BLaER1 treated with 17β-estradiol and CSF1 and Interleukin-3, amounts not matched to agents 10 nM and 100 nM (cell line): ENCODE data around the gene ZNF423.

ENCODE experiments used
- H3K27ac ChIP-seq, 11 experiments: shearing (Covaris generic); formaldehyde crosslinking; 2 replicates each; pipeline ENCODE4 v1.8.1; 2022
- H3K27me3 ChIP-seq, 11 experiments: shearing (Covaris generic); formaldehyde crosslinking; 2 replicates each; pipeline ENCODE4 v1.8.1; 2022
- H3K36me3 ChIP-seq, 11 experiments: shearing (Covaris generic); formaldehyde crosslinking; 2 replicates each; pipeline ENCODE4 v1.8.1; 2022
- H3K4me1 ChIP-seq, 10 experiments: shearing (Covaris generic); formaldehyde crosslinking; 2 replicates each; pipeline ENCODE4 v1.8.1; 2022
- H3K4me2 ChIP-seq, 11 experiments: shearing (Covaris generic); formaldehyde crosslinking; 2 replicates each; pipeline ENCODE4 v1.8.1; 2022
- H3K4me3 ChIP-seq, 10 experiments: shearing (Covaris generic); formaldehyde crosslinking; 2 replicates each; pipeline ENCODE4 v1.8.1; 2022
- H3K9ac ChIP-seq, 11 experiments: shearing (Covaris generic); formaldehyde crosslinking; 2 replicates each; pipeline ENCODE4 v1.8.1; 2022
- H3K9me3 ChIP-seq, 11 experiments: shearing (Covaris generic); formaldehyde crosslinking; replicated peaks in 1 of 11; 2 replicates each; pipeline ENCODE4 v1.8.1; 2022
- H4K20me1 ChIP-seq, 11 experiments: shearing (Covaris generic); formaldehyde crosslinking; 2 replicates each; pipeline ENCODE4 v1.8.1; 2022
- Cebpa-rat ChIP-seq, 11 experiments: shearing (Covaris generic); IDR thresholded peaks; 2 replicates each; pipeline ENCODE4 v1.8.1; 2022

ZNF423 gene

DNA sequence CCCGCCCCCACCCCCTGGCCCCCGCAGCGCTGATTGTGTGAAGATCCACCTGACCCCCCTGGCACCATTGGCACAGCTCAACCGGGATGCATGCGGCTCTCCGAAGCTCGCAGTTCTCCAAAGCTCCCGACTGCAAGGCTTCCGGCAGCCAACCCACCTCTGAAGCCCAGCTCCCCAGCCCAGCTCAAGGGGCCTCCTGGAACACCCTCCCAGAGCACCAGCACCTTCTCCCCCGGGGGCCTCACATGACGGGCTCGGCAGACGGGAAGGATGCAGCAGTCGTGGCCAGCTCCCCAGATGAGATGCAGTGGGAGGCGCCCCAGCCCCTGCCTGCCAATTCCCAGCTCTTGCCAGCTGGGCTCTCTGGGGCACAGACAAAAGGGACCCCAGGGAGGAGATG is 215.3 kb downstream of the ZNF423 start:
- H3K4me1 ChIP-seq = peaks cover 23 to 88% (median 85%) of the 10 kb centered on the region in 10 experiments
- peak overlapping the region in 6 of 11 experiments; percentile 2 to 74 (median 54); a peak in 8 of 22 replicates for H3K9ac ChIP-seq
- H3K27me3 ChIP-seq = peaks cover 0 to 31% (median 0%) of the 10 kb centered on the region in 11 experiments; a peak in 6 of 22 replicates

DNA sequence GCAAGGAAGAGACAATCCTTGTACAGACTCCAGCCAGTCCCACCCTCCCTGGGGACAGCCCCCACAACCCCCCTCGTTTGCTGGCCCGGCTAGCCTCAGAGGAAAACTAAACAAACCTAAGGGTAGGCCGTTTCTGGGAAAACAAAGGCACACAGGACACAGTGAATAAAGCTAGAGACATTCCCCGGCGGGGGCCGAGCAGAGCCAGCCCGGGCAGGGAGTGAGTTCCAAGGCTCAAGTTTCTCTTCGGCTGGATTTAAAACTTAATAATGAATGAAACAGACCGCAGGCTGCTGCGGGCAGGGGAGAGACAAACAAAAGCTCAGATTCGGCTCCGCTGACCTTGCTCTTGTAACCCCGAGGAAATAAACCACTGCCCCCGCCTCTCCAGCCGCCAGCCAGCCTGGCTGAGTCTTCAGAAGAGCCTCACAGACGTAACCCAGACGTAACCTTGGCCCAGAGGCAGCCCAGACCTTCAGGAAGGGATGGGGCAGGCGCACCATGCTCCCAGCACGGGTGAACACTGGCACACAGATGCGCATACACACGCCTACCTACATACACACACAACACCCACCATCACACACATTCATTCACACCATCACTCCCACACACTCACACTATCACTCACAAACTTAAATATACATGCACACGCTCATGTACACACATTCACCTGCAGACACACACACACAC is 216.0 kb downstream of the ZNF423 start:
- Histone ChIP-seq H3K4me2 (peak overlapping the region; percentile 46 to 97 (median 90)), H3K9ac (peak overlapping the region in 7 of 11 experiments; percentile 3 to 73 (median 61); a peak in 10 of 22 replicates), H4K20me1 (peaks cover 0 to 25% (median 0%) of the 10 kb centered on the region in 11 experiments; a peak in 4 of 22 replicates), H3K4me1 (peaks cover 23 to 95% (median 92%) of the 10 kb centered on the region in 10 experiments), H3K9me3 (peaks cover 0 to 8% (median 3%) of the 10 kb centered on the region in 11 experiments; a peak in 14 of 22 replicates), H3K27me3 (peaks cover 0 to 31% (median 0%) of the 10 kb centered on the region in 11 experiments; a peak in 6 of 22 replicates), H3K27ac (peak overlapping the region in 6 of 11 experiments; percentile 12 to 80 (median 74); a peak in 10 of 22 replicates), H3K36me3 (peaks cover 0 to 34% (median 26%) of the 10 kb centered on the region in 11 experiments; a peak in 17 of 22 replicates), H3K4me3 (peak overlapping the region in 2 of 10 experiments; percentile 40 to 52; a peak in 4 of 20 replicates)
- TF ChIP-seq Cebpa-rat (IDR thresholded peaks at IDR 0.05) = no peak

More for the DNA sequence above, 215.3 kb downstream of the ZNF423 start:
- Histone ChIP-seq H3K27ac (peak overlapping the region in 5 of 11 experiments; percentile 2 to 78 (median 71); a peak in 8 of 22 replicates), H3K9me3 (peaks cover 6 to 15% (median 9%) of the 10 kb centered on the region in 11 experiments), H3K36me3 (peaks cover 0 to 35% (median 27%) of the 10 kb centered on the region in 11 experiments; a peak in 17 of 22 replicates), H4K20me1 (peaks cover 0 to 25% (median 0%) of the 10 kb centered on the region in 11 experiments; a peak in 4 of 22 replicates), H3K4me2 (peak overlapping the region; percentile 51 to 97 (median 90)), H3K4me3 (peak overlapping the region in 3 of 10 experiments; percentile 1 to 52 (median 40); a peak in 4 of 20 replicates)
- TF ChIP-seq Cebpa-rat (IDR thresholded peaks at IDR 0.05) = no peak

- peaks cover 0 to 25% (median 0%) of the 10 kb centered on the region in 11 experiments; a peak in 4 of 22 replicates for H4K20me1 ChIP-seq
- peak overlapping the region in 5 of 11 experiments; percentile 46 to 73 (median 70); a peak in 9 of 22 replicates for H3K9ac ChIP-seq
- H3K4me2 ChIP-seq = peak overlapping the region; percentile 46 to 97 (median 90)
- peak overlapping the region in 5 of 11 experiments; percentile 15 to 80 (median 75); a peak in 9 of 22 replicates for H3K27ac ChIP-seq
- peaks cover 0 to 5% (median 0%) of the 10 kb centered on the region in 11 experiments; a peak in 2 of 22 replicates for H3K9me3 ChIP-seq
- H3K4me1 ChIP-seq = peaks cover 23 to 100% (median 99%) of the 10 kb centered on the region in 10 experiments
- H3K4me3 ChIP-seq = peak overlapping the region in 2 of 10 experiments; percentile 18 to 52; a peak in 1 of 20 replicates
- H3K27me3 ChIP-seq = peaks cover 0 to 31% (median 0%) of the 10 kb centered on the region in 11 experiments; a peak in 6 of 22 replicates
- TF ChIP-seq Cebpa-rat (IDR thresholded peaks at IDR 0.05) = peak in 7 of 11 experiments; percentile 46 to 96 (median 73); a peak in 11 of 22 replicates
- H3K36me3 ChIP-seq = peaks cover 0 to 34% (median 26%) of the 10 kb centered on the region in 11 experiments; a peak in 17 of 22 replicates
Observed at GRCh38 chr16:49638673-49639610, 217.0 kb downstream of the ZNF423 start.

DNA sequence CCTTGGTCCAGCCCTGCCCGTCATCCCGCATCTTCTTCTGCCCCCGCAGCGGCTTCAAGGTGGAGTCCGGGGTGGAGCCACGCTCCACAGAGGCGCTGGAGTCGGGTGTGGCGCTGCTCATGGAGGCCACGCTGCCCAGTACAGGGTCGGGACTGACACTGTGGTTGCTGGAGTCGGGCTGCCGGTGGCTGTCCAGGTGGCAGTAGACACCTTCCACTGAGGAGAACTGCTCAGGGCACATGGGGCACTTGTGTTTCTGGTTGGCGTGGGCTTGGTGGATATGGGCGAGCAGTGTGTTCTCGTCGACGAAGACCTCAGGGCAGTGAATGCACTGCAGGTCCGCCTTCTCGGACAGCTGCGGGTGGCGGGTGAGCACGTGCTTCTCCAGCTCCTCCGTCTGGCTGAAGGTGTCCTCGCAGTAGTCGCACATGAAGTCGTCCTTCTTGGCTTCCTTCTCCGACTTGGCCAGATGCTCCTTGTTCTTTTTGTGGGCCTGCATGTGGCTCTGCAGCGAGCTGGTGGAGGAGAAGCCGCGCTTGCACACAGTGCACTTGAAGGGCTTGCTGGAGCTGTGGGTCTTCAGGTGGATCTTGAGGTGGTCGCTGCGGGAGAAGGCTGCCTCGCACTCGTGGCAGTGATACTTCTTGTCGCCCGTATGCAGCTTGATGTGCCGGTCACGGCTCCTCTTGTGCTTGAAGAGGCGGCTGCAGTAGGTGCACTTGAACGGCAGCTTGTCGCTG is 217.8 kb downstream of the ZNF423 start:
- Histone ChIP-seq H3K27ac (peak overlapping the region in 5 of 11 experiments; percentile 15 to 78 (median 75); a peak in 8 of 22 replicates), H3K9me3 (peaks cover 0 to 5% (median 0%) of the 10 kb centered on the region in 11 experiments; a peak in 2 of 22 replicates), H3K9ac (peak overlapping the region in 4 of 11 experiments; percentile 56 to 73 (median 66); a peak in 5 of 22 replicates), H3K36me3 (peaks cover 0 to 34% (median 26%) of the 10 kb centered on the region in 11 experiments; a peak in 17 of 22 replicates), H3K4me2 (peak overlapping the region; percentile 46 to 97 (median 90)), H4K20me1 (peaks cover 0 to 25% (median 0%) of the 10 kb centered on the region in 11 experiments; a peak in 4 of 22 replicates), H3K27me3 (peaks cover 0 to 31% (median 0%) of the 10 kb centered on the region in 11 experiments; a peak in 6 of 22 replicates), H3K4me1 (peaks cover 23 to 100% (median 99%) of the 10 kb centered on the region in 10 experiments), H3K4me3 (no peak overlapping the region)
- TF ChIP-seq Cebpa-rat (IDR thresholded peaks at IDR 0.05) = no peak

GRCh38 chr16:49637511-49637910 is 218.4 kb downstream of the ZNF423 start:
- peaks cover 23 to 100% (median 100%) of the 10 kb centered on the region in 10 experiments for H3K4me1 ChIP-seq
- H3K4me2 ChIP-seq = peak overlapping the region in 8 of 11 experiments; percentile 71 to 97 (median 92); a peak in 13 of 22 replicates
- no peak overlapping the region for H3K4me3 ChIP-seq
- H3K9ac ChIP-seq = no peak overlapping the region
- H3K27ac ChIP-seq = peak overlapping the region in 4 of 11 experiments; percentile 73 to 78 (median 76); a peak in 7 of 22 replicates
- TF ChIP-seq Cebpa-rat (IDR thresholded peaks at IDR 0.05) = no peak
- peaks cover 0 to 31% (median 0%) of the 10 kb centered on the region in 11 experiments; a peak in 6 of 22 replicates for H3K27me3 ChIP-seq
- H3K9me3 ChIP-seq = peaks cover 0 to 5% (median 0%) of the 10 kb centered on the region in 11 experiments; a peak in 2 of 22 replicates
- peaks cover 0 to 25% (median 0%) of the 10 kb centered on the region in 11 experiments; a peak in 4 of 22 replicates for H4K20me1 ChIP-seq
- H3K36me3 ChIP-seq = peaks cover 0 to 34% (median 26%) of the 10 kb centered on the region in 11 experiments; a peak in 17 of 22 replicates

DNA sequence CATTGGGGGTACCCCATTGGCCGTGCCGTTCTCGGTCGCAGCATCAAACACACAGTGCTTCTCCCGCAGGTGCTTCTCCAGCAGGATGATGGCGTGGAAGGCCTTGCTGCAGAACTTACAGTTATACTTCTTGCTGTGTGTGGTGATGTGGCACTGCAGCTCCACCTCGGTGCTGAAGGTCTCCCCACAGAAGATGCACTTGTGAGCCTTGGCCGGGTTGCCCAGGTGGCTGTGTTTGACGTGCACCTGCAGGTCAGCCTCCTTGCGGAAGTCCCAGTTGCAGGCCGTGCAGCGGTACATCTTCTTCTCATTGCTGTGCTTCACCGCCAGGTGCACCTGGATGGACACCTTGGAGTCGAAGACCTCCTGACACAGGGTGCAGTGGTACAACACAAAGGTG is 219.3 kb downstream of the ZNF423 start:
- TF ChIP-seq Cebpa-rat (IDR thresholded peaks at IDR 0.05) = no peak
- Histone ChIP-seq H3K27ac (no peak overlapping the region), H3K9me3 (peaks cover 0 to 5% (median 0%) of the 10 kb centered on the region in 11 experiments; a peak in 2 of 22 replicates), H3K9ac (peak overlapping the region in 1 of 11 experiments; percentile 41; a peak in 1 of 22 replicates), H4K20me1 (peaks cover 0 to 25% (median 0%) of the 10 kb centered on the region in 11 experiments; a peak in 4 of 22 replicates), H3K27me3 (peaks cover 0 to 31% (median 0%) of the 10 kb centered on the region in 11 experiments; a peak in 6 of 22 replicates), H3K4me1 (peaks cover 23 to 100% (median 100%) of the 10 kb centered on the region in 10 experiments), H3K4me3 (peak overlapping the region in 2 of 10 experiments; percentile 31 to 46; a peak in 2 of 20 replicates), H3K36me3 (peaks cover 0 to 34% (median 26%) of the 10 kb centered on the region in 11 experiments; a peak in 17 of 22 replicates), H3K4me2 (peak overlapping the region in 9 of 11 experiments; percentile 3 to 97 (median 90); a peak in 16 of 22 replicates)
